Natural killer cell (primary cell): ENCODE results near the gene C3orf70. TPM values are rescaled to one million over a fixed set of nuclear protein-coding genes. Genes with fewer than 3 reads are reported as not detected.

Experiments
- ATAC-seq, 3 donors: fragments of 150-1000 bp in 2 of 3; fragments of 200-7000 bp in 1 of 3; cut with Tn5 transposase; 1 replicate in 1 of 3; 2 replicates in 2 of 3; pipeline ENCODE4 v1.10.0; 2021; ENCODE audit warnings: mild to moderate bottlenecking in 2 of 3, moderate library complexity in 2 of 3
- DNase-seq, 2 donors: peaks; one replicate each; pipeline versions ENCODE4 v3.0.0 to v3.0.0-alpha.2; 2013 to 2021; ENCODE audit warnings: mixed read lengths in 1 of 2
- H3K27ac ChIP-seq: one replicate; pipeline ENCODE4 v1.5.1; 2013; ENCODE audit warnings: mild to moderate bottlenecking, low read length
- H3K27me3 ChIP-seq: one replicate; pipeline ENCODE4 v1.6.1; 2013; ENCODE audit warnings: low read length; ENCODE audit not compliant: control insufficient read depth, insufficient read depth
- H3K36me3 ChIP-seq: one replicate; pipeline ENCODE4 v1.6.1; 2013; ENCODE audit warnings: low read length; ENCODE audit not compliant: control insufficient read depth, insufficient read depth
- H3K4me1 ChIP-seq: one replicate; pipeline ENCODE4 v1.6.1; 2013; ENCODE audit warnings: low read length; ENCODE audit not compliant: control insufficient read depth, insufficient read depth
- H3K4me3 ChIP-seq: one replicate; pipeline ENCODE4 v1.5.1; 2013; ENCODE audit warnings: low read length
- H3K9me3 ChIP-seq: one replicate; pipeline ENCODE4 v1.6.1; 2013; ENCODE audit warnings: low read length; ENCODE audit not compliant: control insufficient read depth, insufficient read depth
- H3K27ac Mint-ChIP-seq, 2 donors: one replicate each; pipeline ENCODE4 v1.8.0; 2022; ENCODE audit warnings: mild to moderate bottlenecking in 2 of 2, mixed read lengths in 2 of 2, moderate library complexity in 1 of 2
- H3K27me3 Mint-ChIP-seq, 2 donors: one replicate each; pipeline ENCODE4 v1.8.0; 2022; ENCODE audit warnings: low read depth in 2 of 2, mixed read lengths in 2 of 2
- H3K36me3 Mint-ChIP-seq: one replicate; pipeline ENCODE4 v1.8.0; 2022; ENCODE audit warnings: mixed read lengths
- H3K4me1 Mint-ChIP-seq, 2 donors: one replicate each; pipeline ENCODE4 v1.8.0; 2022; ENCODE audit warnings: mixed read lengths in 2 of 2
- H3K4me3 Mint-ChIP-seq: one replicate; pipeline ENCODE4 v1.8.0; 2022; ENCODE audit warnings: mild to moderate bottlenecking, moderate library complexity, mixed read lengths
- H3K9me3 Mint-ChIP-seq, 2 donors: one replicate each; pipeline ENCODE4 v1.8.0; 2022; ENCODE audit warnings: mixed read lengths in 2 of 2
- WGBS: methylation state at CpG from one replicate; pipeline ENCODE4 v1.1.7; 2013; ENCODE audit warnings: missing lambda C conversion rate; ENCODE audit not compliant: insufficient coverage; 5-methylcytosine and 5-hydroxymethylcytosine counted together
- intact Hi-C: fragments of 100-400 bp; cut with micrococcal nuclease; formaldehyde crosslinking; loops from one replicate; pipeline ENCODE4 v1.14.2; 2022
- total RNA-seq, 4 donors: library from RNA; stranded (reverse); fragments of 120-200 nt in 1 of 4; gene quantifications; one replicate each; pipeline versions ENCODE4 v1.2.3 to v1.2.4, GENCODE V29; 2013 to 2022
- TF ChIP-seq, protein P1 (sequence below): fragments of 200-600 bp; IDR thresholded peaks from one replicate; pipeline ENCODE4 v1.8.0; 2022; ENCODE audit warnings: antibody characterized with exemption

C3orf70 gene
- total RNA-seq, 3 donors from 2014 or later (not counting 1 experiment from before 2014, with no cell fraction given), result 0.05 to 0.07 (median 0.05) TPM

DNA sequence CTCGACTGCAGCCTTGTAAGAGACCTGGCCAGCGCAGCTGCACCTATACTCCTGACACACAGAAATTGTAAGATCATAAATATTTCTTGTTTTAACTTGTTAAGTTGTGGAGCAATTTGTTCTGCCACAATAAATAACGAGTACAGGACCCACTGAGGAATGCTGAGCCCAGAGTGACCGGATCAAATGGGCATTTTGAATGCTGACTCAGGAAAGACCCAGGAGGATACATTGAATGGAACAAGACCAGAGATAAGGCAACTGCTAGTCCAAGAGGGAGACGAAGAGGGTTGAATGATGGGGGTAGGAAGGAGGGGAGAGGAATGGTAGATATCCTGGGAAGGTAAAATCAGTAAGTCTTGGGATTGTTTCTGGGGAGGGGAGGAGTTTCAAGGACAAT is 8.9 kb upstream of the C3orf70 start:
- H3K27me3 Mint-ChIP-seq, result peaks cover 17 to 51% of the 10 kb centered on the region in 2 donors
- no peak overlapping the region for H3K27ac ChIP-seq
- H3K9me3 ChIP-seq, result no peaks in the 10 kb centered on the region
- no peak overlapping the region for H3K4me3 Mint-ChIP-seq
- H3K9me3 Mint-ChIP-seq, result no peaks in the 10 kb centered on the region
- ATAC-seq (no peak), DNase-seq (no peak)
- no peaks in the 10 kb centered on the region for H3K27me3 ChIP-seq
- WGBS, result 74% methylated on average over 4 of the region's 5 CpGs
- H3K4me1 ChIP-seq, result no peaks in the 10 kb centered on the region
- H3K27ac Mint-ChIP-seq, result no peak overlapping the region
- TF ChIP-seq, protein P1, sequence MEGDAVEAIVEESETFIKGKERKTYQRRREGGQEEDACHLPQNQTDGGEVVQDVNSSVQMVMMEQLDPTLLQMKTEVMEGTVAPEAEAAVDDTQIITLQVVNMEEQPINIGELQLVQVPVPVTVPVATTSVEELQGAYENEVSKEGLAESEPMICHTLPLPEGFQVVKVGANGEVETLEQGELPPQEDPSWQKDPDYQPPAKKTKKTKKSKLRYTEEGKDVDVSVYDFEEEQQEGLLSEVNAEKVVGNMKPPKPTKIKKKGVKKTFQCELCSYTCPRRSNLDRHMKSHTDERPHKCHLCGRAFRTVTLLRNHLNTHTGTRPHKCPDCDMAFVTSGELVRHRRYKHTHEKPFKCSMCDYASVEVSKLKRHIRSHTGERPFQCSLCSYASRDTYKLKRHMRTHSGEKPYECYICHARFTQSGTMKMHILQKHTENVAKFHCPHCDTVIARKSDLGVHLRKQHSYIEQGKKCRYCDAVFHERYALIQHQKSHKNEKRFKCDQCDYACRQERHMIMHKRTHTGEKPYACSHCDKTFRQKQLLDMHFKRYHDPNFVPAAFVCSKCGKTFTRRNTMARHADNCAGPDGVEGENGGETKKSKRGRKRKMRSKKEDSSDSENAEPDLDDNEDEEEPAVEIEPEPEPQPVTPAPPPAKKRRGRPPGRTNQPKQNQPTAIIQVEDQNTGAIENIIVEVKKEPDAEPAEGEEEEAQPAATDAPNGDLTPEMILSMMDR, result no peak
- intact Hi-C loops, result no loop called here
- no peak overlapping the region for H3K4me3 ChIP-seq
- H3K36me3 Mint-ChIP-seq, result no peaks in the 10 kb centered on the region
- H3K4me1 Mint-ChIP-seq, result no peaks in the 10 kb centered on the region
- no peaks in the 10 kb centered on the region for H3K36me3 ChIP-seq

DNA sequence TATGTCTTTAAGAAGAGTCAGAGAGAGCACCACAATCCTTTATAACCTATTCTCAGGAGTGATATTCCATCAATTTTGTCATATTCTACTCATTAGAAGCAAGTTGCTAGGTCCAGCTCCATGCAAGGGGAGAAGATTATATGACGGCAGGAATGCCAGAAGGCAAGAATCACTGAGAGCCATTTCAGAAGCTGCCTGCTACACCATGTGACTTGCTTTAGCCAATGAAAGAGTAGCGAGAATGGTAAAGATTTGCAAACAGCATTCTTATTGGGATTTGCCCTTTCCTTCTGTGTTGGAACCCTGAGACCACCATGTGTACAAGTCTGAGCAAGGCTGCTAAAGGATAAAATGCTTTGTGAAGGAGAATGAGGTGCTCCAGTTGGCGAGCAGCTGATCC is 4.5 kb upstream of the C3orf70 start:
- TF ChIP-seq, protein P1, result no peak
- H3K4me1 Mint-ChIP-seq, result no peaks in the 10 kb centered on the region
- 89% methylated on average over 3 of the region's 3 CpGs for WGBS
- H3K9me3 ChIP-seq, result no peaks in the 10 kb centered on the region
- DNase-seq, result no peak
- peaks cover 8% of the 10 kb centered on the region for H3K4me1 ChIP-seq
- no peaks in the 10 kb centered on the region for H3K36me3 ChIP-seq
- H3K27ac Mint-ChIP-seq, result no peak overlapping the region
- no peak overlapping the region for H3K4me3 ChIP-seq
- H3K4me3 Mint-ChIP-seq, result no peak overlapping the region
- H3K27me3 Mint-ChIP-seq, result peaks cover 16 to 45% of the 10 kb centered on the region in 2 donors
- H3K27me3 ChIP-seq, result peaks cover 3% of the 10 kb centered on the region
- no peak for ATAC-seq
- no peaks in the 10 kb centered on the region for H3K9me3 Mint-ChIP-seq
- no peak overlapping the region for H3K27ac ChIP-seq
- intact Hi-C loops, result no loop called here
- H3K36me3 Mint-ChIP-seq, result no peaks in the 10 kb centered on the region

DNA sequence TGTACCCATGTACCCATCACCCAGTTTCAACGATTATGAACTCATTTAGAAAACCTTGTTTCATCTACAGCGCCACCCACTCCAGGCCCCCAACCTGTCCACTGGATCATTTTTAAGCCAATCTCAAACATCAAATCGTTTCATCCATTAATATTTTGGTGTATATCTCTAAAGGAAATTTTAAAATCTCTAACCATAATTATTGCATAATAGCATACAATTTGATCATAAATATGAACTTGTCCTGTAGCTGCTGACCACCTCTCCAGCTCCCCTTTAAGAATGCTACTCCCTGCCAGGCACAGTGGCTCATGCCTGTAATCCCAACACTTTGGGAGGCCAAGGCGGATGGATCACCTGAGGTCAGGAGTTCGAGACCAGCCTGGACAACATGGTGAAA is 2.8 kb upstream of the C3orf70 start:
- no peaks in the 10 kb centered on the region for H3K36me3 ChIP-seq
- Mint-ChIP-seq H3K27me3 (peaks cover 26 to 40% of the 10 kb centered on the region in 2 donors), H3K36me3 (no peaks in the 10 kb centered on the region), H3K9me3 (no peaks in the 10 kb centered on the region), H3K4me3 (no peak overlapping the region), H3K27ac (no peak overlapping the region), H3K4me1 (peaks cover 0 to 4% of the 10 kb centered on the region in 2 donors)
- H3K4me1 ChIP-seq, result peaks cover 11% of the 10 kb centered on the region
- no peak overlapping the region for H3K27ac ChIP-seq
- ATAC-seq (no peak), DNase-seq (no peak)
- intact Hi-C loops, result no loop called here
- TF ChIP-seq, protein P1, result no peak
- H3K9me3 ChIP-seq, result no peaks in the 10 kb centered on the region
- no peak overlapping the region for H3K4me3 ChIP-seq
- WGBS, result 92% methylated on average over 2 of the region's 5 CpGs
- peaks cover 12% of the 10 kb centered on the region for H3K27me3 ChIP-seq
